ENCODE measurements around the gene CXXC5. TPM values are rescaled to one million over a fixed set of nuclear protein-coding genes. Genes with fewer than 3 reads are reported as not detected.

The CXXC5 gene
- total and polyA plus RNA-seq, 2 of the 4 experiments (the other 2 are of a cell fraction) = 24.9 to 35.7 TPM

- BruUV-seq (replicated peaks) = no TSS peak
- Histone ChIP-seq H2BK120ac (ENCODE audit: low read depth, low read length) (peak overlapping the region; percentile 82), H2BK15ac (ENCODE audit: low read depth, low read length) (peak overlapping the region; percentile 42; the same call in 2 of the 3 replicates), H3K27me3 (ENCODE audit: control insufficient read depth, insufficient read depth, low read length) (no peaks in the 10 kb centered on the region), H3K23ac (ENCODE audit: low read depth, low read length) (peak overlapping the region; percentile 88), H3K4me3 (ENCODE audit: insufficient read depth, low read depth, low read length) (peak overlapping the region; percentile 14), H3K56ac (ENCODE audit: extremely low read depth, insufficient read depth, low read length) (peak overlapping the region; percentile 91), H3K9me3 (ENCODE audit: control insufficient read depth, insufficient read depth, low read length) (no peaks in the 10 kb centered on the region), H3K4ac (ENCODE audit: low read depth, low read length) (peak overlapping the region; percentile 89), H2AK5ac (ENCODE audit: low read depth, low read length) (peak overlapping the region; percentile 93), H3K79me1 (ENCODE audit: low read depth in 1 of 2, low read length in 2 of 2) (peaks cover 33 to 91% of the 10 kb centered on the region in 2 experiments), H2AFZ (replicated peaks; ENCODE audit: low read length, poor library complexity) (peak overlapping the region; percentile 90), H3K9me1 (ENCODE audit: insufficient read depth, low read length) (peaks cover 22% of the 10 kb centered on the region), H3K36me3 (ENCODE audit: control insufficient read depth, insufficient read depth, low read length) (peaks cover 3% of the 10 kb centered on the region; the same call in 1 of the 2 replicates), H3K4me2 (ENCODE audit: low read depth, low read length) (peak overlapping the region; percentile 78), H4K5ac (ENCODE audit: low read depth, low read length) (peak overlapping the region; percentile 96), H2AK9ac (replicated peaks; ENCODE audit: low read depth, low read length, poor library complexity) (peak overlapping the region; percentile 88), H3K4me1 (ENCODE audit: control insufficient read depth, insufficient read depth, low read length) (peaks cover 24% of the 10 kb centered on the region), H4K91ac (ENCODE audit: insufficient read depth, low read depth, low read length) (peak overlapping the region; percentile 96), H2BK5ac (ENCODE audit: low read depth, low read length, poor library complexity, severe bottlenecking) (peak overlapping the region; percentile 87), H3K27ac (ENCODE audit: insufficient read depth, low read length) (peak overlapping the region; percentile 90), H3K18ac (ENCODE audit: low read depth, low read length) (peak overlapping the region; percentile 84), H3K9ac (ENCODE audit: low read depth, low read length) (peak overlapping the region; percentile 80), H4K8ac (ENCODE audit: low read depth in 2 of 2, low read length in 2 of 2) (peak overlapping the region; percentile 87 to 94), H4K20me1 (ENCODE audit: insufficient read depth, low read length) (peaks cover 11% of the 10 kb centered on the region; the same call in 1 of the 2 replicates), H3K14ac (replicated peaks; ENCODE audit: low read depth, low read length) (peak overlapping the region; percentile 79), H2BK20ac (ENCODE audit: low read depth, low read length) (peak overlapping the region; percentile 12; the same call in 1 of the 2 replicates)
- dilution Hi-C loops (cut with HindIII; ENCODE audit: low sequenced_read_pairs, unreplicated experiment) (no loop called here), in situ Hi-C loops (cut with MboI; ENCODE audit: low sequenced_read_pairs) (no loop called here), intact Hi-C loops (cut with micrococcal nuclease) (no loop called here)
- ChIA-PET CTCF (no interaction called here), POLR2A (ENCODE audit: unreplicated experiment) (no interaction called here)
- WGBS, 2 experiments (ENCODE audit: extremely low coverage in 2 of 2, insufficient read length in 1 of 2) = 1% methylated on average over 26 of the region's 55 CpGs; no CpG with 5 or more reads in 1 of the 2 experiments
- no peak for TF ChIP-seq NFE2L2 (IDR thresholded peaks at IDR 0.05; ENCODE audit: low read depth, low read length)
- TF ChIP-seq CEBPB (IDR thresholded peaks at IDR 0.05; ENCODE audit: low read depth, low read length) = no peak
- no peak for TF ChIP-seq FOS (IDR thresholded peaks at IDR 0.05; ENCODE audit: low read depth, low read length)
- TF ChIP-seq MAZ (IDR thresholded peaks at IDR 0.05; ENCODE audit: borderline replicate concordance, low read depth, low read length) = no peak
- no peak for TF ChIP-seq BHLHE40 (IDR thresholded peaks at IDR 0.05; ENCODE audit: low read depth, low read length)
- TF ChIP-seq POLR2A (IDR thresholded peaks at IDR 0.05; ENCODE audit: low read depth, low read length) = no peak
- no peak for TF ChIP-seq ELK1 (IDR thresholded peaks at IDR 0.05; ENCODE audit: borderline replicate concordance, low read depth, low read length)
- DNase-seq (no peak), ATAC-seq (ENCODE audit: low read depth) (peak; percentile 69)
Observed at GRCh38 chr5:139668064-139668880, 20.1 kb downstream of the CXXC5 start.

All from IMR-90 (cell line).